Left ventricle myocardium inferior (tissue), 1 donor: Measurements from ENCODE around the gene GNB5. TPM values are rescaled to one million over a fixed set of nuclear protein-coding genes. Genes with fewer than 3 reads are reported as not detected.
"Not testable (repeated sequence)": the region's sequence is repeated elsewhere in the genome, so short reads cannot be mapped to it uniquely, and the experiment has no call there.

Source experiments
- DNase-seq: peaks from one replicate; pipeline ENCODE4 v3.0.0-alpha.2; 2020
- H3K27ac ChIP-seq: fragments of 200-600 bp; replicated peaks from 2 replicates; pipeline ENCODE4 v1.8.0; 2021
- H3K27me3 ChIP-seq: fragments of 200-600 bp; 2 replicates; pipeline ENCODE4 v1.8.0; 2021; ENCODE audit warnings: low read depth
- H3K36me3 ChIP-seq: fragments of 200-600 bp; 2 replicates; pipeline ENCODE4 v1.8.0; 2021
- H3K4me1 ChIP-seq: fragments of 200-600 bp; 2 replicates; pipeline ENCODE4 v1.8.0; 2021
- H3K4me3 ChIP-seq: fragments of 200-600 bp; 2 replicates; pipeline ENCODE4 v1.8.0; 2021; ENCODE audit warnings: mild to moderate bottlenecking, moderate library complexity
- H3K9me3 ChIP-seq: fragments of 200-600 bp; replicated peaks from 2 replicates; pipeline ENCODE4 v1.8.0; 2021
- CTCF ChIP-seq: fragments of 200-600 bp; IDR thresholded peaks from 2 replicates; pipeline ENCODE4 v1.8.0; 2021; ENCODE audit warnings: antibody characterized with exemption, mild to moderate bottlenecking, borderline replicate concordance
- intact Hi-C: fragments of 100-400 bp; cut with micrococcal nuclease; formaldehyde crosslinking; loops from one replicate; pipeline ENCODE4 v1.11.0; 2022
- total RNA-seq: library from RNA; stranded (reverse); fragmentation: NEBNext Ultra II Directional; extraction: Animal tissue kit (Norgen Biotek cat#: 25700); gene quantifications from one replicate; pipeline ENCODE4 v1.2.1, GENCODE V29; 2021
- donor health status: DM: no; HTN: yes; CAD: no; lungs with severe emphysema.

Gene GNB5
- total RNA-seq, 1 donor from 2014 or later = 10.5 TPM

- DNase-seq = no peak
Measured at GRCh38 chr15:52101542-52102323, 89.5 kb downstream of the GNB5 start.

GRCh38 chr15:52100807-52101442 is 90.3 kb downstream of the GNB5 start:
- intact Hi-C loops = no loop called here
- H3K4me1 ChIP-seq = no peaks in the 10 kb centered on the region
- no peak for TF ChIP-seq CTCF
- peak; percentile 79 for DNase-seq
- H3K27ac ChIP-seq = no peak overlapping the region
- no peaks in the 10 kb centered on the region for H3K9me3 ChIP-seq
- no peaks in the 10 kb centered on the region for H3K27me3 ChIP-seq
- H3K4me3 ChIP-seq = no peak overlapping the region
- no peaks in the 10 kb centered on the region for H3K36me3 ChIP-seq

More at GRCh38 chr15:52101542-52102323, 89.5 kb downstream of the GNB5 start:
- TF ChIP-seq CTCF = no peak
- Histone ChIP-seq H3K27ac (no peak overlapping the region), H3K4me1 (no peaks in the 10 kb centered on the region), H3K9me3 (no peaks in the 10 kb centered on the region), H3K4me3 (no peak overlapping the region), H3K27me3 (no peaks in the 10 kb centered on the region), H3K36me3 (no peaks in the 10 kb centered on the region)
- intact Hi-C loops = no loop called here

- DNase-seq = no peak
- Histone ChIP-seq H3K36me3 (no peaks in the 10 kb centered on the region), H3K4me1 (no peaks in the 10 kb centered on the region), H3K27me3 (no peaks in the 10 kb centered on the region), H3K27ac (no peak overlapping the region), H3K4me3 (no peak overlapping the region), H3K9me3 (no peaks in the 10 kb centered on the region)
- no peak for TF ChIP-seq CTCF
- intact Hi-C loops = no loop called here
Measured at GRCh38 chr15:52099651-52100272, 91.4 kb downstream of the GNB5 start.

GRCh38 chr15:52098323-52098722 is 92.9 kb downstream of the GNB5 start:
- no peak overlapping the region for H3K27ac ChIP-seq
- H3K4me1 ChIP-seq = peaks cover 12% of the 10 kb centered on the region
- TF ChIP-seq CTCF = no peak
- no peaks in the 10 kb centered on the region for H3K36me3 ChIP-seq
- DNase-seq = no peak
- H3K9me3 ChIP-seq = no peaks in the 10 kb centered on the region
- H3K27me3 ChIP-seq = no peaks in the 10 kb centered on the region
- intact Hi-C loops = no loop called here
- no peak overlapping the region for H3K4me3 ChIP-seq

GRCh38 chr15:52097180-52097579 is 94.0 kb downstream of the GNB5 start:
- no peak overlapping the region for H3K4me3 ChIP-seq
- no peak overlapping the region for H3K27ac ChIP-seq
- no peaks in the 10 kb centered on the region for H3K9me3 ChIP-seq
- peaks cover 16% of the 10 kb centered on the region for H3K4me1 ChIP-seq
- intact Hi-C loops = no loop called here
- DNase-seq = no peak
- no peak for TF ChIP-seq CTCF
- no peaks in the 10 kb centered on the region for H3K36me3 ChIP-seq
- H3K27me3 ChIP-seq = no peaks in the 10 kb centered on the region

- H3K4me3 ChIP-seq, H3K36me3 ChIP-seq, H3K27ac ChIP-seq, DNase-seq, intact Hi-C loops, H3K27me3 ChIP-seq, H3K9me3 ChIP-seq: not testable (repeated sequence)
- H3K4me1 ChIP-seq = peaks cover 16% of the 10 kb centered on the region
Measured at GRCh38 chr15:52096536-52096935, 94.7 kb downstream of the GNB5 start.
